ENCODE data around the gene BMPR1A.
"Not testable (repeated sequence)": the region's sequence is repeated elsewhere in the genome, so short reads cannot be mapped to it uniquely, and the experiment has no call there.

Gene BMPR1A

DNA sequence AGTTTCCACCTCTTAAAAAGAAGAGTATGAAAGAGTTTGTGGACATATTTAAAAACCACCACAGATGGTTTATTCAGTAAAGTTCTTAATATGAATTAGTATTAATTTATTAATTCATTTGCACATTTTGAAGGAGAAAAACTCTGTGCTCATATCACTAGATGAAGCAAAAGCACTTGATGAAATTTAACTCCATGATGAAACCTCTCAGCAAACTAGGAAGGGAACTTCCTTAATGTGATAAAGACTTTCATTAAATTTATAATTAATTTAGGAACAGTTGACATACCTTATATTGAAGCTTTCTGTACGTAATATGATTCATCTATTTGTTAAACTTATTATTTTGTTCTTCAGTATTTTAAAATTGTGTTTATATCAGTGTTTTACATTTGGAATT, 101.6 kb downstream of the BMPR1A start:
- no peak for DNase-seq (ENCODE audit: extremely low read depth, low read depth)
- TF ChIP-seq CTCF (IDR thresholded peaks at IDR 0.05; ENCODE audit: low read depth, low read length, missing control alignments): no peak
- H3K4me3 ChIP-seq (replicated peaks; ENCODE audit: low read depth, low read length): no peak overlapping the region

- no peak overlapping the region for H3K4me3 ChIP-seq (replicated peaks; ENCODE audit: low read depth, low read length)
- no peak for TF ChIP-seq CTCF (IDR thresholded peaks at IDR 0.05; ENCODE audit: low read depth, low read length, missing control alignments)
- no peak for DNase-seq (ENCODE audit: extremely low read depth, low read depth)
Measured at GRCh38 chr10:86861351-86861750, 104.9 kb downstream of the BMPR1A start.

- no peak for TF ChIP-seq CTCF (IDR thresholded peaks at IDR 0.05; ENCODE audit: low read depth, low read length, missing control alignments)
- no peak overlapping the region for H3K4me3 ChIP-seq (replicated peaks; ENCODE audit: low read depth, low read length)
- DNase-seq (ENCODE audit: extremely low read depth, low read depth): no peak
Measured at GRCh38 chr10:86862373-86862772, 106.0 kb downstream of the BMPR1A start.

DNA sequence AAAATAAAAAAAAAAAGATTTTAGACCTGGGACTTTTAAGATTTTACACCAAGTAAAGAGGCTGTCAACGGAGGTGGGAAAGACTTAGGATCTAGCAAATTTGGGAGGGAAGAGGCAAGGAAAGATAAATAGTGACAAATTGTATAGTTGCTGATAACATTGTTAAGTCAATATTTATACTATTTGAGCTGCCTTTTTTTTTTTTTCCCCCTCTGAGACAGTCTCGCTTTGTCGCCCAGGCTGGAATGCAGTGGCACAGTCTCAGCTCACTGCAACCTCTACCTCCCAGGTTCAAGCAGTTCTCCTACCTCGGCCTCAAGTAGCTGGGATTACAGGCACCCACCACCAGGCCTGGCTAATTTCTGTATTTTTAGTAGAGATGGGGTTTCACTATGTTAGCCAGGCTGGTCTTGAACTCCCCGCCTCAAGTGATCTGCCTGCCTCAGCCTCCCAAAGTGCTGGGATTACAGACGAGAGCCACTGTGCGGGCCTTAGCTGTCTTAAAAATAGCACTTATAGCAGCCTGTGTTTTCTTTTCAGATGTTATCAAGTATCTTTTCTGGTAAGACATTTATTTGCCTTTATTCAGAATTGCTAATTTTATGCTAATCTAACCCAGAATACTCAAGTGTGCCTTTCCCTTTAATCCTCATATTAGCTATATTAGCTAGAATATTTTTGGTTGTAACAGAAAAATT, 106.5 kb downstream of the BMPR1A start:
- no peak overlapping the region for H3K4me3 ChIP-seq (replicated peaks; ENCODE audit: low read depth, low read length)
- TF ChIP-seq CTCF (IDR thresholded peaks at IDR 0.05; ENCODE audit: low read depth, low read length, missing control alignments): no peak
- no peak for DNase-seq (ENCODE audit: extremely low read depth, low read depth)

GRCh38 chr10:86863484-86863842, 107.0 kb downstream of the BMPR1A start:
- H3K4me3 ChIP-seq (replicated peaks; ENCODE audit: low read depth, low read length): no peak overlapping the region
- DNase-seq (ENCODE audit: extremely low read depth, low read depth): no peak
- TF ChIP-seq CTCF (IDR thresholded peaks at IDR 0.05; ENCODE audit: low read depth, low read length, missing control alignments): no peak

DNA sequence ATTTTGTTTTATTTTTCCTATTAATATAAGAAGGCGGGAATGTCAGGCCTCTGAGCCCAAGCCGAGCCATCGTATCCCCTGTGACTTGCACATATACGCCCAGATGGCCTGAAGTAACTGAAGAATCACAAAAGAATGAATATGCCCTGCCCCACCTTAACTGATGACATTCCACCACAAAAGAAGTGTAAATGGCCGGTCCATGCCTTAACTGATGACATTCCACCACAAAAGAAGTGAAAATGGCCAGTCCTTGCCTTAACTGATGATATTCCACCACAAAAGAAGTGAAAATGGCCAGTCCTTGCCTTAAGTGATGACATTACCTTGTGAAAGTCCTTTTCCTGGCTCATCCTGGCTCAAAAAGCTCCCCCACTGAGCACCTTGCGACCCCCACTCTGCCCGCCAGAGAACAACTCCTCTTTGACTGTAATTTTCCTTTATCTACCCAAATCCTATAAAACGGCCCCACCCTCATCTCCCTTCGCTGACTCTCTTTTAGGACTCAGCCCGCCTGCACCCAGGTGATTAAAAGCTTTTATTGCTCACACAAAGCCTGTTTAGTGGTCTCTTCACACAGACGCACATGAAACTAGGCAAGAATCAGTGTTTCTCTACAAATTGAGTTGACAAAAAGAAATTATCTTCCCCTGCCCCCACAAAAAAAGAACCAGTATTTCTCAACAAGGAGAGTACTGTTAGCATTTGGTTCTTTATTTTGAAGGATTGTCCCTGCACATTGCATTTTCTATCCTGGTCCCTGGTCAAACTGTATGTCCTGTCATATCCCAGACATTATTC, 108.8 kb downstream of the BMPR1A start:
- not testable (repeated sequence) for H3K4me3 ChIP-seq (replicated peaks; ENCODE audit: low read depth, low read length); DNase-seq (ENCODE audit: extremely low read depth, low read depth)

GRCh38 chr10:86867149-86867548, 110.7 kb downstream of the BMPR1A start:
- DNase-seq (ENCODE audit: extremely low read depth, low read depth): no peak
- H3K4me3 ChIP-seq (replicated peaks; ENCODE audit: low read depth, low read length): no peak overlapping the region
- TF ChIP-seq CTCF (IDR thresholded peaks at IDR 0.05; ENCODE audit: low read depth, low read length, missing control alignments): no peak
